Mucosa of rectum (tissue), 2 donors: ENCODE measurements around the gene ERCC1.

Source experiments
- H3K27ac ChIP-seq, 2 donors: one replicate each; pipeline ENCODE4 v1.7.0; 2013; ENCODE audit warnings: inconsistent platforms in 2 of 2, low read depth in 2 of 2, low read length in 2 of 2
- H3K27me3 ChIP-seq, 2 donors: one replicate each; pipeline ENCODE4 v1.7.0; 2013; ENCODE audit warnings: low read length in 2 of 2; ENCODE audit not compliant: control insufficient read depth in 2 of 2, insufficient read depth in 2 of 2
- H3K36me3 ChIP-seq, 2 donors: one replicate each; pipeline ENCODE4 v1.7.0; 2013; ENCODE audit warnings: low read length in 2 of 2; ENCODE audit not compliant: control insufficient read depth in 2 of 2, insufficient read depth in 2 of 2
- H3K4me1 ChIP-seq, 2 donors: one replicate each; pipeline ENCODE4 v1.7.0; 2013; ENCODE audit warnings: low read length in 2 of 2, mild to moderate bottlenecking in 1 of 2; ENCODE audit not compliant: control insufficient read depth in 2 of 2, insufficient read depth in 2 of 2
- H3K4me3 ChIP-seq, 2 donors: one replicate each; pipeline ENCODE4 v1.7.0; 2013; ENCODE audit warnings: low read length in 2 of 2
- H3K9ac ChIP-seq, 2 donors: one replicate each; pipeline ENCODE4 v1.7.0; 2013; ENCODE audit warnings: low read length in 2 of 2, low read depth in 1 of 2, mild to moderate bottlenecking in 1 of 2
- H3K9me3 ChIP-seq, 2 donors: one replicate each; pipeline ENCODE4 v1.7.0; 2013; ENCODE audit warnings: low read length in 2 of 2; ENCODE audit not compliant: control insufficient read depth in 2 of 2
- donor health status: healthy.
- donor health status: Normal muscosa, but diverticular disease.

Gene ERCC1

DNA sequence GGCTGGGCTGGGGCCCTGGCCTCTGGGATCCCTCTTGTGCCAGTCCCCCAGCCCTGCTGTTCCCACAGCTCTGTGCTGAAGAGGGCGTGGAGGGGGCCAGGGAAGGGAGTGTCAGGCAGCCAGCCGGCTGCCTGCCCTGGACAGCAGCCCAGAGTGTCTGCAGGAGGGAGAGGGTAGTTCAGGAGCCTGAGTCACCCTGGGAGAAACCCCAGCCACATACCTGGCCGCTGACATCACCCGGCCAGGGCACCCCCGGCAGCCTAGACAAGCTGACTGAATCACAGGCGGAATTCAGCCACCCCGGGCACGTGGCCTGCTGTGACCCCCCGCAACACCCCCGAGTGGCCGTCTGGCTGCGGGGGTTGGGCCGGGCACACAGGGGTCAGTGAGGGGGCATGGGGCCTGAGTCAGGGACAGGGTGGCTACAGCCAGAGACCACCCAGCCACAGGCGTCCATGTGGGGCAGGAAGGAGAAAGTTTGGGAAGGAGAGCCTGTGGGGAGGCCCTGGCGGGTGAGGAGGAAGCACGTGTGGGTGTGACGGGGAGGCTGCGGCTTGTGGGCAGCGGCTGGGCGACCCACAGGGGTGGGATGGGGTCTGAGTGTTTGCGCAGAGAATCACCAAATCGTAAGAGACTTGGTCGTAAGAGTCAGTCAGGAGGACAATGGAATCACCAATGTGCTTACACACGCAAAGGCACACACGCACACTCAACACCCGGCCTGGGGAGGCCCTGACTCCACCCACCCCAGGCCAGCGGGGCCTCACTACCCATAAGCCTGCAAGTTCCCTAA is 32.2 kb upstream of the ERCC1 start:
- Histone ChIP-seq H3K36me3 (no peaks in the 10 kb centered on the region), H3K27me3 (no peaks in the 10 kb centered on the region), H3K27ac (peak overlapping the region; percentile 91 to 94), H3K4me3 (peak overlapping the region; percentile 54 to 57), H3K9me3 (no peaks in the 10 kb centered on the region), H3K4me1 (peaks cover 22 to 29% of the 10 kb centered on the region in 2 donors), H3K9ac (peak overlapping the region; percentile 47 to 88)

DNA sequence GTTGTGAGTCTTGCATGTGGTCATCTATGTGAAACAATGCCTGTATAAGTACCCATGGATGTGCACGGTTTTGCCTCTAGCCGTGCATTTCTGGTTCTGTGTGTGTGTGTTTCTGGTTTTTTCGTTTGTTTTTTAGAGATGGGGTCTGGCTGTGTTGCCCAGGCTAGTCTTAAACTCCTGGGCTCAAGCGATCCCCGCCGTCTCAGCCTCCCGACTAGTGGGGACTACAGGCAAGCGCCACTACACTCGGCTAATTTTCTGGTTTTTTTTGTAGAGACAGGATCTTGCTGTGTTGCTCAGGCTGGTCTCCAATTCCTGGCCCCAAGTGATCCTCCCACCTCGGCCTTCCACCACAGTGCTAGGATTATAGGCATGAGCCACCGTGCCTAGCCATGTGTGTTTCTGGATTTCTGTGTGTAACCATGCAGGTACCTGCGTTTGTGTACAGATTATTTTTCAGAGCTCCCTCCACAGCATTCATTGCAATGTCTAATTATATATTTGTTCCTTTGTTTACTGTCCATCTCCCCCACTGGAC is 28.2 kb upstream of the ERCC1 start:
- Histone ChIP-seq H3K36me3 (no peaks in the 10 kb centered on the region), H3K4me3 (peak overlapping the region in 1 of 2 donors; percentile 86), H3K9ac (peak overlapping the region in 1 of 2 donors; percentile 94), H3K27me3 (no peaks in the 10 kb centered on the region), H3K4me1 (peaks cover 38 to 63% of the 10 kb centered on the region in 2 donors), H3K27ac (peak overlapping the region in 1 of 2 donors; percentile 90), H3K9me3 (no peaks in the 10 kb centered on the region)

DNA sequence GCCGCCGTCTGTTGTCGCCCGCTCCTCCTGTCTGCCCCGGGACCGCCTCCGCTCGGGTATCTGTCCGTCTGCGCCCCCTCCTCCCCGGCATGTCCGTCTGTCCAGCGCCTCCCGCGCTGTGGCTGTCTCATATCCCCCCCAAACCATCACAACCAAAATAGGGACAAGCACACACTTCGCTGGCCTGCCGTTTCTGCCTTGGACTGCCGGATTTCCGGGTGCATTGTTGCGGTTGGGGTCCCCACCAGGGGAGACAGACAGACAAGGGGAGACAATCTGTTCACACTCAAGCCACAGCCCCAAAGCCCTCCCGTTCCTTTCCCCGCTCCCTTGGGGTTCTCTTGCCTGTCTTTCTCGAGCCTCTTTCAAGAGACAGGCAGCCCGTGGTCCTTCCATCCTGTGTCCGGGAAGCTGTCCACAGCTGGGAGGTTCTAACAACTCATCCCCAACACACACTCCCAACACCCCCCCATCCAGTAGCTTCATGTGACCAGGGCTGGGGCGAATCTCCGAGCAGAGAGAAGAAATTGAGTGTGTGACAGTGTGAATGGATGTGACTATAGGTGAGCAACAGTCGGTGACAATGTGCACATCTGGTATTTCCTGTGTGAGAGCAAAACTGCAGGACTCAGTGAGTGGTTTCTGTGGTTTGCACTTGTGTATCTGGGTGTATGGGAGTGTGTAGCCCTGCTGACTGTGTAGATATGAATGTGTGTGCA is 27.6 kb upstream of the ERCC1 start:
- Histone ChIP-seq H3K4me3 (peak overlapping the region; percentile 86), H3K36me3 (no peaks in the 10 kb centered on the region), H3K9ac (peak overlapping the region; percentile 88 to 94), H3K27me3 (no peaks in the 10 kb centered on the region), H3K9me3 (no peaks in the 10 kb centered on the region), H3K27ac (peak overlapping the region; percentile 85 to 90), H3K4me1 (peaks cover 37 to 61% of the 10 kb centered on the region in 2 donors)

DNA sequence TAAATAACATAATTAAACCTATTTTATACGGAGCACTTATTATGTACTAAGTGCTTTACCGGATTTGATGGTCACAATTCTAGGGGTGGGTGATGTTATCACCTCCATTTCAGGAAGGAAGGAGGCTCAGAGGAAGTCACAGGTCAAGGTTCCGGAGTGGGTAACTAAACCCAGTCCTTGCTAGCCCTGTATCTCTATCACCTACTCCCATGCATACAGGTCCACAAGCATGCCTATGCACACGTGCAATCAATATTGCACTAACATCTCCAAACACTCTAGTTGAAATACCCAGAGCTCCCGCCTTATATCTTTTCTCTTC is 26.3 kb upstream of the ERCC1 start:
- Histone ChIP-seq H3K27me3 (no peaks in the 10 kb centered on the region), H3K9me3 (no peaks in the 10 kb centered on the region), H3K27ac (peak overlapping the region; percentile 80 to 82), H3K9ac (peak overlapping the region; percentile 69 to 73), H3K4me1 (peaks cover 29 to 49% of the 10 kb centered on the region in 2 donors), H3K4me3 (peak overlapping the region; percentile 67 to 71), H3K36me3 (no peaks in the 10 kb centered on the region)

DNA sequence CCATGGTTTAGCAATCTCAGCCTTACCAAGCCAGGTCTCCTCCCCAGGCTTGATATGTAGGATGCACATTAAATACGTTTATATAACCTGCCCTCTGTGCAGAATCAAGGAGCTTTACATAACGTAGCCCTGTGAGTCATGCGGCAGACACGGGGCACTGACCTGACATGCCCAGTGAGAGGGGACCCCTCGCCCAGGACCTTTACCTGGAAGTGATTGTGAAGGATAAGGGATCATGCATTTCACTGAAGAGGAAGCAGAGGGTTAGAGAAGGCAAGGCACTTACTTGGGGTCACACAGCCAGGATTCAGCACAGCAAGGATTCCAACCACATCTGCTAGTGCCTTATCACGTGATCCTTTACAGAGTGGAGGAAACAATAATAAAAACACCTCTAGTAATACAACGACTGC is 25.2 kb upstream of the ERCC1 start:
- peak overlapping the region; percentile 65 to 88 for H3K27ac ChIP-seq
- peak overlapping the region; percentile 10 to 49 for H3K4me3 ChIP-seq
- no peaks in the 10 kb centered on the region for H3K36me3 ChIP-seq
- no peaks in the 10 kb centered on the region for H3K9me3 ChIP-seq
- peaks cover 35 to 55% of the 10 kb centered on the region in 2 donors for H3K4me1 ChIP-seq
- H3K27me3 ChIP-seq = no peaks in the 10 kb centered on the region
- peak overlapping the region; percentile 29 to 48 for H3K9ac ChIP-seq

DNA sequence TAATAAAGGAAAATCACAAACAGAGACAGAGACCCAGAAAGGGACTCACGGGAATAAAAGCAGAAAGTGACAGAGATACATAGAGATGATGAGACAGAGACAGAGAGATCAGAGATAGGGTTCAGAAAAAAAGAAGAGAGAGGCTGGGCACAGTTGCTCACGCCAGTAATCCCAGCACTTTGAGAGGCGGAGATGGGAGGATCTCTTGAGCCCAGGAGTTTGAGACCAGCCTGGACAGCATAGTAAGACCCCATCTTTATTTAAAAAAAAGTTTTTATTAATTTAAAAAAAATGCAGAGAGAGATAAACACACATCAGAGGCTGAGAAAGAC is 24.7 kb upstream of the ERCC1 start:
- Histone ChIP-seq H3K9ac (peak overlapping the region in 1 of 2 donors; percentile 36), H3K9me3 (no peaks in the 10 kb centered on the region), H3K4me3 (no peak overlapping the region), H3K36me3 (no peaks in the 10 kb centered on the region), H3K4me1 (peaks cover 38 to 57% of the 10 kb centered on the region in 2 donors), H3K27ac (peak overlapping the region; percentile 75 to 88), H3K27me3 (no peaks in the 10 kb centered on the region)

DNA sequence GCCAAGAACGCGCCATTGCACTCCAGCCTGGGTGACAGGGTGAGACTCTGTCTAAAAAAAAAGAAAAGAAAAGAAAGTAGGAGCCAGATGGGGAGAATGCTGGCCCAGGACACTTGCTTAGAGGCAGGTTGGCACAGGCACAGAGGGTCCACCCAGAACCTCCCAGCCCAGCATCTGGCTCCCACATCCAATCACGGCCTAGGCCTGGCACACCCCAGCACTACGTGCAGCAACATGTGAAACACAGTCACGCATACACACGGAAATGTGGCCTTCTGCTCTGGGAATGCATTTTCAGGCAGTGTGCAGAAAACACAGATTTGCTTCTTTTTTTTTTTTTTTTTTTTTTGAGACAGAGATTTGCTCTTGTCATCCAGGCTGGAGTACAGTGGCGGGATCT is 23.2 kb upstream of the ERCC1 start:
- Histone ChIP-seq H3K4me3 (no peak overlapping the region), H3K27ac (peak overlapping the region; percentile 75 to 88), H3K9ac (peak overlapping the region in 1 of 2 donors; percentile 47), H3K36me3 (no peaks in the 10 kb centered on the region), H3K4me1 (peaks cover 44 to 61% of the 10 kb centered on the region in 2 donors), H3K27me3 (no peaks in the 10 kb centered on the region), H3K9me3 (no peaks in the 10 kb centered on the region)

DNA sequence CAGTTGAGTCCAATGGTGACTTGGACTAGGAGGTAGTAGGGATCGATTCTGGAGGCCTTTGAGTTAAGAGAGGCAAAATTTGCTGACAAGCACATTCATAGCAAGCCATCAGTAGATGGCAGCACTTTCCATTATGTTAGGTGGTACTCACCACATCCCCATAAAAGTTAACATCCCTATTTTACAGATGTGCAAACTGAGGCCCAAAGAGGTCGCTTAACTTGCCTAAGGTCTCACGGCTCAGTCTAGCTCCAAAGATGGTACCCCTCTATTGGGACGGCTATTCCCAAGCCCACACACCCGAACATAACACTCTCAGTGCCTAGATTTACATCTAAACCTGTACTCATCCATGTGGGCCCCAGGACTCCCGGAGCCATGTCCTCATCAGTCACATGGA is 22.6 kb upstream of the ERCC1 start:
- H3K27ac ChIP-seq = peak overlapping the region; percentile 75 to 88
- no peaks in the 10 kb centered on the region for H3K9me3 ChIP-seq
- no peak overlapping the region for H3K4me3 ChIP-seq
- H3K4me1 ChIP-seq = peaks cover 38 to 55% of the 10 kb centered on the region in 2 donors
- H3K9ac ChIP-seq = no peak overlapping the region
- H3K27me3 ChIP-seq = no peaks in the 10 kb centered on the region
- no peaks in the 10 kb centered on the region for H3K36me3 ChIP-seq

DNA sequence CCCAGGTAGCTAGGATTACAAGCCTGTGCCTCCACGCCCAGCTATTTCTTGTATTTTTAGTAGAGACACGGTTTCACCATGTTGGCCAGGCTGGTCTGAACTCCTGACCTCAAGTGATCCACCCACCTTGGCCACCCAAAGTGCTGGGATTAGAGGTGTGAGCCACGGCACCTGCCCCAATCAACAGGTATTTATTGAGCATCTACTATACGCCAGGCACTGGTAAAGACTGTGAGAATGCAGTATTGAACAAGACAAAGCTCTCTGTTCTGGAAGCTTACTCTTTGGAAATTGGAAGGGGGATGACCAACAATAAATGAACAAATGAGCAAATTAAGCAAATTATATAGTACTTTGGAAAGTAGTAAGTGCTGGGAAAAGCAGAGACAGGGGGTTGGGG is 21.4 kb upstream of the ERCC1 start:
- no peak overlapping the region for H3K4me3 ChIP-seq
- no peaks in the 10 kb centered on the region for H3K9me3 ChIP-seq
- H3K36me3 ChIP-seq = no peaks in the 10 kb centered on the region
- no peaks in the 10 kb centered on the region for H3K27me3 ChIP-seq
- H3K27ac ChIP-seq = peak overlapping the region in 1 of 2 donors; percentile 90
- peaks cover 33 to 51% of the 10 kb centered on the region in 2 donors for H3K4me1 ChIP-seq
- H3K9ac ChIP-seq = no peak overlapping the region
